OCI-LY7 (cell line): Measurements from ENCODE around the gene C2CD4A.

ENCODE experiments used
- CTCF ChIP-seq: fragments of 200-600 bp; sonication (generic); conservative IDR thresholded peaks from 2 replicates; pipeline ENCODE4 v1.5.1; 2014; ENCODE audit warnings: mild to moderate bottlenecking, antibody characterized with exemption, low read length, moderate library complexity, mixed read lengths
- EZH2phosphoT487 ChIP-seq: fragments of 200-600 bp; sonication (generic); IDR thresholded peaks from 2 replicates; pipeline ENCODE4 v1.6.1; 2018; ENCODE audit warnings: low read depth, borderline replicate concordance, mild to moderate bottlenecking, mixed run types, antibody characterized with exemption, low read length, moderate library complexity, mixed read lengths

GRCh38 chr15:62103431-62103830 is 36.7 kb downstream of the C2CD4A start:
- TF ChIP-seq CTCF (no peak), EZH2phosphoT487 (no peak)
